GM12878 (cell line): Measurements from ENCODE around the gene RYK. TPM values are rescaled to one million over a fixed set of nuclear protein-coding genes. Genes with fewer than 3 reads are reported as not detected.

Experiments used
- ATAC-seq: fragments of 200-7000 bp; cut with Tn5 transposase; 3 replicates; pipeline ENCODE4 v1.9.1; 2020; ENCODE audit warnings: mild to moderate bottlenecking, moderate library complexity
- BruUV-seq: library from RNA; stranded (reverse); fragments of 400-500 nt; replicated peaks from 2 replicates; lab custom pipeline; 2021; lab: Mats Ljungman, UMichigan
- CTCF ChIA-PET: fragments of 300-600 bp; sonication (Branson Sonifier 250); formaldehyde crosslinking; extraction: SDS; loops from one replicate; lab custom pipeline; 2021; ENCODE audit warnings: inconsistent platforms; lab: Yijun Ruan, JAX
- POLR2A ChIA-PET: fragments of 350-600 bp; formaldehyde crosslinking; extraction: SDS; loops from one replicate; lab custom pipeline; 2021; ENCODE audit warnings: inconsistent platforms; lab: Charles Lee
- RAD21 ChIA-PET: fragments of 300-600 bp; sonication (Branson Sonifier 250); formaldehyde crosslinking; loops from one replicate; lab custom pipeline; 2023; ENCODE audit warnings: antibody characterized with exemption; ENCODE audit not compliant: unreplicated experiment; lab: Charles Lee
- SMC1A ChIA-PET: fragments of 300-600 bp; sonication (Branson Sonifier 250); formaldehyde crosslinking; loops from one replicate; lab custom pipeline; 2023; ENCODE audit not compliant: unreplicated experiment, uncharacterized antibody; lab: Charles Lee
- DNase-seq: peaks from one replicate; pipeline ENCODE4 v3.0.0-alpha.2; 2011; ENCODE audit warnings: low read depth, low spot score
- FAIRE-seq: peaks from 3 replicates; lab custom pipeline; 2011; peaks lifted over from hg19 to GRCh38; lab: Jason Lieb, UNC
- H2AFZ ChIP-seq: 2 replicates; pipeline ENCODE4 v1.6.0; 2011; ENCODE audit warnings: low read depth, low read length, control low read depth; ENCODE audit not compliant: control insufficient read depth
- H3K27ac ChIP-seq: 2 replicates; pipeline ENCODE4 v1.5.1; 2011; ENCODE audit warnings: control low read depth; ENCODE audit not compliant: control insufficient read depth, insufficient read depth
- H3K27me3 ChIP-seq, 2 experiments: replicated peaks in 1 of 2; 2 replicates each; pipeline versions ENCODE4 v1.6.0 to v1.6.1; 2011; ENCODE audit warnings: low read length in 1 of 2; ENCODE audit not compliant: control insufficient read depth in 2 of 2, insufficient read depth in 2 of 2
- H3K36me3 ChIP-seq, 2 experiments: 2 replicates each; pipeline ENCODE4 v1.5.1; 2011; ENCODE audit warnings: low read length in 1 of 2; ENCODE audit not compliant: control insufficient read depth in 2 of 2, insufficient read depth in 2 of 2
- H3K4me1 ChIP-seq: 2 replicates; pipeline ENCODE4 v1.6.1; 2011; ENCODE audit warnings: mild to moderate bottlenecking, low read length, moderate library complexity, mixed read lengths; ENCODE audit not compliant: control insufficient read depth, insufficient read depth
- H3K4me2 ChIP-seq: 2 replicates; pipeline ENCODE4 v1.6.0; 2011; ENCODE audit warnings: control low read depth; ENCODE audit not compliant: control insufficient read depth, insufficient read depth
- H3K4me3 ChIP-seq: fragments of 200-600 bp; sonication (generic); 2 replicates; pipeline ENCODE4 v1.5.1; 2016
- H3K79me2 ChIP-seq: 2 replicates; pipeline ENCODE4 v1.6.0; 2011; ENCODE audit warnings: low read length; ENCODE audit not compliant: control insufficient read depth, insufficient read depth
- H3K9ac ChIP-seq: 2 replicates; pipeline ENCODE4 v1.8.0; 2011; ENCODE audit warnings: low read length, control low read depth, mixed read lengths; ENCODE audit not compliant: control insufficient read depth, insufficient read depth
- H3K9me3 ChIP-seq: replicated peaks from 3 replicates; pipeline ENCODE4 v1.5.1; 2011; ENCODE audit warnings: mild to moderate bottlenecking, low read length; ENCODE audit not compliant: control insufficient read depth, insufficient read depth
- H4K20me1 ChIP-seq: 2 replicates; pipeline ENCODE4 v1.6.0; 2011; ENCODE audit not compliant: control insufficient read depth, insufficient read depth
- CBX5 ChIP-seq: sonication (generic); IDR thresholded peaks from 2 replicates; pipeline ENCODE4 v1.6.1; 2016; ENCODE audit warnings: low read depth, moderate library complexity, mild to moderate bottlenecking, inconsistent platforms
- CHD2 ChIP-seq: IDR thresholded peaks from 2 replicates; pipeline ENCODE4 v1.6.1; 2011; ENCODE audit warnings: low read depth, low read length, improper control_type of control experiment, borderline replicate concordance
- EED ChIP-seq: sonication (generic); IDR thresholded peaks from 2 replicates; pipeline ENCODE4 v1.6.1; 2016; ENCODE audit warnings: antibody characterized with exemption, low read depth
- POLR2AphosphoS5 ChIP-seq: IDR thresholded peaks from 2 replicates; pipeline ENCODE4 v1.6.1; 2011; ENCODE audit warnings: mild to moderate bottlenecking, low read length, inconsistent platforms
- RBBP5 ChIP-seq: fragments of 200-600 bp; sonication (generic); conservative IDR thresholded peaks from 2 replicates; pipeline ENCODE4 v1.6.1; 2016
- RUNX3 ChIP-seq: IDR thresholded peaks from 2 replicates; pipeline ENCODE4 v1.6.1; 2012; ENCODE audit warnings: low read length, inconsistent platforms
- ZSCAN29 ChIP-seq: fragments of 450-650 bp; IDR thresholded peaks from 2 replicates; pipeline ENCODE4 v1.6.1; 2017; ENCODE audit warnings: mild to moderate bottlenecking, moderate library complexity
- ZZZ3 ChIP-seq: IDR thresholded peaks from 2 replicates; pipeline ENCODE4 v1.6.1; 2011; ENCODE audit warnings: low read depth; ENCODE audit not compliant: control insufficient read depth, insufficient read length
- in situ Hi-C: fragments of 300-500 bp; cut with MboI; formaldehyde crosslinking; loops from 9 replicates; pipeline ENCODE4 v1.14.3; 2018; ENCODE audit warnings: mixed read lengths
- intact Hi-C: fragments of 100-400 bp; cut with micrococcal nuclease; formaldehyde crosslinking; loops from one replicate; pipeline ENCODE4 v1.14.2; 2022; ENCODE audit not compliant: unreplicated experiment
- polyA plus RNA-seq, 11 experiments: library from polyadenylated mRNA; depleted of rRNA in 4 of 11; unstranded in 6 of 11; stranded (reverse) in 5 of 11; fragments of >200 nt; fragmentation: Nextera tagmentation in 4 of 11; fragmentation: Illumina TruSeq in 1 of 11; extraction: Ambion mirVana in 4 of 11; extraction: Trizol in 1 of 11; gene quantifications; 1 replicate in 1 of 11; 2 replicates in 10 of 11; pipeline versions ENCODE4 v1.2.1 to v1.2.3, GENCODE V29; 2011 to 2016; ENCODE audit warnings: inconsistent platforms in 2 of 11, missing spikeins in 2 of 11, low read depth in 1 of 11
- total RNA-seq, 4 experiments: library from RNA; depleted of rRNA in 3 of 4; stranded (reverse); fragments of >200 nt in 3 of 4; fragmentation: Illumina TruSeq in 1 of 4; extraction: Trizol in 1 of 4; gene quantifications; 2 replicates each; pipeline versions ENCODE4 v1.2.1 to v1.2.3, GENCODE V29; 2013 to 2021
- TF ChIP-seq, protein P1 (sequence below): IDR thresholded peaks from 2 replicates; pipeline ENCODE4 v1.6.1; 2012; ENCODE audit warnings: low read depth, low read length, improper control_type of control experiment
- TF ChIP-seq, protein P2 (sequence below): fragments of 450-650 bp; IDR thresholded peaks from 2 replicates; pipeline ENCODE4 v1.6.1; 2017; ENCODE audit warnings: low read depth, mild to moderate bottlenecking, moderate library complexity

Gene RYK
- total and polyA plus RNA-seq, 10 of the 15 experiments (the other 5 are each of a cell fraction or from before 2014, with no cell fraction given): 2.0 to 25.1 (median 11.1) TPM

DNA sequence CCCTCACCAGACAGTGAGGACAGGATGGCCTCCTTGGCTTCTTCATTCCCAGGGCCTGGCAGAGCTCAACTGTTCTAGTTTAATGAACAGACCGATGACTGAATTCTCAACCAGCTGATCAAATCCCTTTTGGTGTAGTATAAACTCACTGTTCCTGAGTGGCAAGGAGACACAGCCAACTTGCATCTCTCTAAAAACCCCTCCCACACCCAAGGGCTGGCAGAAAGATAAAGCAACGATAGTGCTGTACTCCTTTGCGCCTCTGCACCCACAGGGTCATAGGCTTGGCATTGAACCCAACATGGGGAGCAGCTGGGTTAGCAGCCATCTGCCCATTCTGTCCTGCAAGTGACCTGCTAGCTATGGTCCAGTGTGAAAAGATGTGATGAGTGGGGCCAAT is 103.2 kb downstream of the RYK start (continued):
- TF ChIP-seq, protein P1, sequence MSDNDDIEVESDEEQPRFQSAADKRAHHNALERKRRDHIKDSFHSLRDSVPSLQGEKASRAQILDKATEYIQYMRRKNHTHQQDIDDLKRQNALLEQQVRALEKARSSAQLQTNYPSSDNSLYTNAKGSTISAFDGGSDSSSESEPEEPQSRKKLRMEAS: no peak
- TF ChIP-seq ZSCAN29: no peak
- TF ChIP-seq CBX5: no peak
- no peak for TF ChIP-seq RBBP5
- TF ChIP-seq POLR2AphosphoS5: no peak
- no peak for TF ChIP-seq EED
- TF ChIP-seq ZZZ3: no peak
- TF ChIP-seq CHD2: no peak
- TF ChIP-seq, all 136 proteins: peak for 0

GRCh38 chr3:134146666-134147065 is 104.0 kb downstream of the RYK start:
- no TSS peak for BruUV-seq
- H3K79me2 ChIP-seq: no peaks in the 10 kb centered on the region
- TF ChIP-seq, protein P2, sequence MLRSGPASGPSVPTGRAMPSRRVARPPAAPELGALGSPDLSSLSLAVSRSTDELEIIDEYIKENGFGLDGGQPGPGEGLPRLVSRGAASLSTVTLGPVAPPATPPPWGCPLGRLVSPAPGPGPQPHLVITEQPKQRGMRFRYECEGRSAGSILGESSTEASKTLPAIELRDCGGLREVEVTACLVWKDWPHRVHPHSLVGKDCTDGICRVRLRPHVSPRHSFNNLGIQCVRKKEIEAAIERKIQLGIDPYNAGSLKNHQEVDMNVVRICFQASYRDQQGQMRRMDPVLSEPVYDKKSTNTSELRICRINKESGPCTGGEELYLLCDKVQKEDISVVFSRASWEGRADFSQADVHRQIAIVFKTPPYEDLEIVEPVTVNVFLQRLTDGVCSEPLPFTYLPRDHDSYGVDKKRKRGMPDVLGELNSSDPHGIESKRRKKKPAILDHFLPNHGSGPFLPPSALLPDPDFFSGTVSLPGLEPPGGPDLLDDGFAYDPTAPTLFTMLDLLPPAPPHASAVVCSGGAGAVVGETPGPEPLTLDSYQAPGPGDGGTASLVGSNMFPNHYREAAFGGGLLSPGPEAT: no peak
- TF ChIP-seq RUNX3: no peak
- TF ChIP-seq, all 136 proteins: peak for 0
- Histone ChIP-seq H3K9me3 (no peaks in the 10 kb centered on the region), H2AFZ (no peak overlapping the region), H3K9ac (no peak overlapping the region), H3K4me3 (no peak overlapping the region), H3K27me3 (no peaks in the 10 kb centered on the region), H3K4me2 (no peak overlapping the region), H4K20me1 (no peaks in the 10 kb centered on the region), H3K36me3 (no peaks in the 10 kb centered on the region), H3K4me1 (no peaks in the 10 kb centered on the region; the same call in 1 of the 2 replicates), H3K27ac (no peak overlapping the region)
- ChIA-PET POLR2A (no interaction called here), SMC1A (no interaction called here), CTCF (no interaction called here), RAD21 (no interaction called here)
- FAIRE-seq (no peak), DNase-seq (no peak), ATAC-seq (no peak)
- intact Hi-C loops (no loop called here), in situ Hi-C loops (no loop called here)
